ENCODE measurements around the gene PKHD1.

DNA sequence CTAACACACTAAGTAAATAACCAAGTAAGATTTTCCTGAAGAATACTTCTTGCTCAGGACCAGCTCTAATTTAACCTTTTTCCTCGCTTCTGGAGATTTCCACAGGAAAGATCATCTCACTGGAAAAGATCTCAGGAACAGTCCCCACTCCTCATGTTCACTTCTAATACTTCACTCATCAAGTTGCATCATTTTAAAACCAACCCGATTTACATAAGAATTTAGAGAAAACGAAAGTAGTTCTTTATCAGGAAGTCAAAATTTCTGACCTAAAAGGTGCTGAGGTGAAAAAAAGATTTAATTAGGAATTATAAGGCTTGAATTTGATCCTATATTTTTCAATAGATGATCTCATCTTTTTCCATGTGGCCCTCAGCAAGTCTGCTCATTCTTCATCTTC, 46.6 kb upstream of the PKHD1 start:
- TF ChIP-seq, protein P1, sequence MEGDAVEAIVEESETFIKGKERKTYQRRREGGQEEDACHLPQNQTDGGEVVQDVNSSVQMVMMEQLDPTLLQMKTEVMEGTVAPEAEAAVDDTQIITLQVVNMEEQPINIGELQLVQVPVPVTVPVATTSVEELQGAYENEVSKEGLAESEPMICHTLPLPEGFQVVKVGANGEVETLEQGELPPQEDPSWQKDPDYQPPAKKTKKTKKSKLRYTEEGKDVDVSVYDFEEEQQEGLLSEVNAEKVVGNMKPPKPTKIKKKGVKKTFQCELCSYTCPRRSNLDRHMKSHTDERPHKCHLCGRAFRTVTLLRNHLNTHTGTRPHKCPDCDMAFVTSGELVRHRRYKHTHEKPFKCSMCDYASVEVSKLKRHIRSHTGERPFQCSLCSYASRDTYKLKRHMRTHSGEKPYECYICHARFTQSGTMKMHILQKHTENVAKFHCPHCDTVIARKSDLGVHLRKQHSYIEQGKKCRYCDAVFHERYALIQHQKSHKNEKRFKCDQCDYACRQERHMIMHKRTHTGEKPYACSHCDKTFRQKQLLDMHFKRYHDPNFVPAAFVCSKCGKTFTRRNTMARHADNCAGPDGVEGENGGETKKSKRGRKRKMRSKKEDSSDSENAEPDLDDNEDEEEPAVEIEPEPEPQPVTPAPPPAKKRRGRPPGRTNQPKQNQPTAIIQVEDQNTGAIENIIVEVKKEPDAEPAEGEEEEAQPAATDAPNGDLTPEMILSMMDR (IDR thresholded peaks at IDR 0.05) = no peak
- no peak for TF ChIP-seq POLR2AphosphoS5 (IDR thresholded peaks at IDR 0.05)
- no peak for TF ChIP-seq POLR2A (IDR thresholded peaks at IDR 0.05)
- no peak for TF ChIP-seq EP300 (IDR thresholded peaks at IDR 0.05)

Data from suprapubic skin (tissue), 4 donors.